Ammon's horn (tissue), 1 donor: ENCODE results near the gene PLEKHM3.

ENCODE experiments used
- DNase-seq: peaks from one replicate; pipeline ENCODE4 v3.0.0-alpha.2; 2016; ENCODE audit warnings: low spot score

PLEKHM3 gene, protein sequence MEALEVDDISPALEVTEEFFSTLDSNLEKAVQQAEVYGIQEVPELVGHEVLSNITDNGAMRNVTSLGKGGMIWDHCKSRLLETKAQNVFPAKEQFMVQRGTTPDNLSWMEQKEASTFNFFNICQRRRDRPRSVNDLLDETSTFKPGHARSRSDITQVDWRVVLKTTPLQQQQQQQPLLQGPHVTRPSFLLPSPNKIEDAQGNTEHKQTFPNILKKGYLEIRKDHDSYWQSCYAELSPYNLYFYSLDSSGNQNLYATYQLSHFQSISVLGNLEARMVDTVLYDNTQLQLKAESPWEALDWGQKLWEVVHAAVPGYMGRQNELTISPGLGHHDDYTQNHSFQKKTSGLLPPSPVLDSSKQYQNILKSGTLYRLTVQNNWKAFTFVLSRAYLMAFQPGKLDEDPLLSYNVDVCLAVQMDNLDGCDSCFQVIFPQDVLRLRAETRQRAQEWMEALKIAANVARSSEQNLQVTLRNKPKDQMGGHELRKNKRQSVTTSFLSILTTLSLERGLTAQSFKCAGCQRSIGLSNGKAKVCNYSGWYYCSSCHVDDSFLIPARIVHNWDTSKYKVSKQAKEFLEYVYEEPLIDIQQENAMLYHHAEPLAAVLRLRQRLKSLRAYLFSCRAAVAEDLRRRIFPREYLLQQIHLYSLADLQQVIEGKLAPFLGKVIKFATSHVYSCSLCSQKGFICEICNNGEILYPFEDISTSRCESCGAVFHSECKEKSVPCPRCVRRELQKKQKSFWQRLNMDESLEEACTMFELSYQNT

DNA sequence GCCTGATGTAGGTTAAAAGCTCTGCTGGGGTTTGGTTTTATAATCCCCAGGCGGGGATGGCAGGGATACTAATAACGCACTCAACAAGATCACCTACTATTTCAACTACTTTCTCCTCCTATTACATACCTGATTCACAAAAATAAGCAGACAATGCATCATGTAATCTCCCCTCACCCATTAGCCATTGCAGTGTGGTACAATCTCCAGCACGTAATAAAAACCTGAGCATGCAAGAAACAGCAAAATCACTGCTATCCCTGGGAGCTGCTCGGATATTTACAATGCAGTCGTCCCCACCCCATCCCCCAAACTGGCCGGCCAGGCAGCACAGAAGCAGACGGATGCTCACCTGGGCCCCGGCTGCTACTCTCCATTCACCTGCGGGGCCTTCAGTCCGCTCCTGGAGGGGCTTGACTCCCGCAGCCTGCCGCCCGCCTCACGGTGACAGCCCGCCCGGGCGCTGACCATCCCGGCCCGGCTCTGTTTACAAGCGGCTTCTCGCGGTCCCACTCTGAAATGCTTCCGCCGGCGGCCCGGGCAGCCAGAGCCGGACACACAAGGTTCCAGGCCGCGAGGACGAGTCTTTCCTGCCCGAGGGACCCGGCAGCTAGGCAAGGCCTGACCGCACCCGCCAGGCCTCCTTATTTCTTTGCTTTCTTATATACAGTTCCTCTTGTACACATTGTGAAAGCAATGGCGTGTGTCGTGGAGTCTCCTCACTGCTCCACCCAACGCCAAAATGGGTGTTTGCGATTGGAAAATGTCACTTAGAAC lies at the start of gene PLEKHM3:
TSS of gene PLEKHM3 (minus strand) at position 491 of the 777 bp plus-strand sequence. CDS start 23,888 bp downstream, outside the sequence.
- DNase-seq, result peak; percentile 81

DNA sequence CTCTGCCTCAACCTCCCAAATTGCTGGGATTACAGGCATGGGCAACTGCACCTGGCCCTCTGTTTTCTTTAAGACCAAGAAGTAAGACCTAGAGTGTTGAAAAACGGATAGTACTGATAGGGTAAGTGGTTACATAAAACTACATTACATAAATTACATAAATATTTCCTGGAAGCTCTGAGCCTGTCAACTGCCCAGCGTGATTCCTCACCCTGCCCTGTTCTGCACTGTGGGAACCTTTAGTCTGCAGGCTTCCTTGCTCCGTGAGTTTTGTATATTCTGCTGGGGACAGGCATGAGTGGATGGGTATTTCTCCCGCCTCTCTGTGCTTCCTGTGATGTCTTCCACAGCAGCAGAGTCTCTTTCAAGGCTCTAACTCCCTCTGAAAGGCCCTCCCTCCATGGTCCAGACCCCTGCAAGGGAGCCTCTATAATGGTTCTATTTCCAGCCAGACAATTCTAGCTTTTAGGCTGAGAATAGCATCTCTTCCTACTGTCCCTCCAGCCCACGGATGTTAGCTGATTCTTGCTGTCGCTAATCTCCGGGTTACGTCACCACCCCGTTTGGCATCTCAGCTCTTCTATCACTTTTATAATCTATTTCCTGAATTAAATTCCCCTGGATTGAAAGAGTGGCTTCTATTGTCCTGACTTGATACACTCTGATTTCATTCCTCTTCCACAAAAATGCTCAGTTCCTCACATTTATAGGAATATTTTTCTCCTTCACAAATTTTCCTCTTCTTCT lies 49.5 kb upstream of the PLEKHM3 start:
- no peak for DNase-seq

DNA sequence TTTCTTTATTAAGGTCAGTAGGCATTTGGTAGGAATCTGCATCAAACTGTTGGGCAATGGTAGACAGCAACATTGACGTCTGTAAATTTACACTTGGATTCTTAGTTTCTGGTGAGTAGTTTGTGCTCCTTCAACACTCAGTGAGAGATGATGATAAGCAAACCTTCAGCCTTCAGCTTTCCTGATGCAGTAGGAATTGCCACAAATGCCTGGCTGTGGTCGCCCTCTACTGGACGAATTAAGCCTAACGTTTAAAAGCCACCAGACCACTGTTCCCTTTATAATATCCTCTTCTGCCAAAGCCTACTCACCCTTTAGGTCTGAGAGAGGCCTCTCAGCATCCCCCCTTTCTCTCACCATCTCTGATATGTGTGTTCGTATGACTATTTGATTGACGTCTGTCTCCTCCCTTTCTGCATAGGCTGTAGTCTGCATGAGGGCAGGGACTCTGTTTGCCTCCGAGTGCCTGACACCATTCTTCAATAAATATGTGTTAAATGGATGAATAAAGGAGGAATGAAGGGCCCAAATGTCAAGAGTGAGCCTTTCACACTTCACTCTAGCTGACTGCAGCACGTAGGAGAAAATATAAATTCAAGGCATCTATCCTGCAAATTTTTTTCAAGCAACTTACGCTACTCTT lies 47.0 kb upstream of the PLEKHM3 start:
- DNase-seq, result peak; percentile 87

DNA sequence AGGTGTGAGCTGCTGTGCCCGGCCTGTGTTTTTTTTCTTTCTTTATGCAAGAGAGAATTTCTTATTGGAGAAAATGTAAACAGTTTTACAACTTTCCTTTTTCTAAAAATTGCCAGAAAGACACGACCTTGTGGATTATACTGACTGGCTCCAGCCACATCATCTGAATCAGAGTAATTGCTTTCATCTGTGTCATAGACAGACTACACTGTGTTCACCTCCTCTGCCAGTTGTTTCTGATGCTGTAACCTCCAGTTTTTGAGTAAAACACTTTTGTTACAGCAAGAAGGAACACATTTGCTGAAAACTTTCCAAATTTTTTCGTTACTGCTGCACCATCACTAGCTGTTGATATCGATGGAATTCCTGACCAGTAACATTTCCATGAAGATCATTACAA lies 43.9 kb upstream of the PLEKHM3 start:
- DNase-seq, result no peak

DNA sequence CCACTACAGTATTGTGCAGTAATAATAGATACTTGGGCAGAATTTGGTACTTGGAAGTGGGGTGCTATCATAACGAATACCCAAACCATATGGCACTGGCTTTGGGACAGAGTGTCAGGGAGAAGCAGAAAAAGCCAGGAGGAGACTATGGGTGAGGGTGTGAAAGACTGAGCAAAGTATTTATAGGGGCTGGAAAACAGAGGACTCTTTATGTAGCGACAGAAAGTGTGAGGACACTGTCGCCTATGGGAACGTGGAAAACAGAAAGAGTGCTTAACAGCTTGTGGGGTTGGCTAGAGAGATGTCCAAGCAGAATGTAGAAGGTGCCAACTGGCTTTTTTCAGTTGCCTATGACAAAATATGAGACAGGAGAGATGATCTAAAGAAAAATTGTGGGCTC lies 40.7 kb upstream of the PLEKHM3 start:
- DNase-seq, result no peak

DNA sequence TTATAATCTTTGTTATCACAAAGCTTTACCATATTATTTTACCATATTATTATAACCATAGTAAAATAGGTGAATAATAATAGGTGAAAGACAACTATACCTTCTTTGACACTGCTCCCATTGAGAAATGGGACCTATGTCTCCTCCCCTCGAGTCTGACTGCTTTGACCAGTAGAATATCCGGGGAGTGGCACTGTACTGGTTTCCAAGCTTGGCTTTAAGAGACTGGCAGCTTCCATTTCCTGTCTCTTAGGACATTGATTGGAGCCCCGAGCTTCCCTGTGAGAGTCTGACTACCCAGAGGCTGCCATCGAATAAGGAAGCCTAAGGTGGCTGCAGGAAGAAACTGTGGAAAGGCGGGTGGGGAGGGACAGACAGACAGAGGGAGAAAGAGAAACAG lies 40.1 kb upstream of the PLEKHM3 start:
- no peak for DNase-seq

DNA sequence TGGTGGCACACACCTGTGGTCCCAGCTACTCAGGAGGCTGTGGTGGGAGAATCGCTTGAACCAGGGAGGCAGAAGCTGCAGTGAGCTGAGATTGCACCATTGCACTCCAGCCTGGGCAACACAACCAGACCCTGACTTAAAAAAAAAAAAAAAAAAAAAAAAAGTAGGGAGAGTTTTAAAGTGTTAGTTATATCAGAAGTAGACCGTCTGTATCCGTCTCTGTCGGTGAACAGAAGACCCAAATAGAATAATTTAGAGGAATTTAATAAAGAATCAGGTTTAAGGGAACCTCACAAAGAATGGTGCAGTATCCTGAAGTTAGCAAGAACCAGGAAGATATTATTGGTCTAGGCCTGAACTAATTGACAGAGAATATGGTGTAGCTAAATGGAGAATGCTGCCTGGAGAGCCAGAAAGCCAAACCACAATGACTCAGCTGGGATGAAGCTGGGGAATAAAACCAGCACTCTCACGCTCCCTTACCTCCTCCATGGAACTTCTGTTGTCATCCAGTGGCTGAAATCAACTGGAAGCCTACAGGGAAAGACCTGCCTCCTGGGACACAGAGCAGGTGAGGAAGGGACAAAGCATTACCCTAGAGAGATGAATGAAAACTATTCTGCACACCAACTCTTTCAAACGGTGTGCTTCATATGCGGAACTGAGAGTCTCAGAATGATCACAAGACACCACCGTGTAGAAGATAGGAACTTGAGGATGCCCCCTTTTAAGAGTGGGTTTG lies 39.1 kb upstream of the PLEKHM3 start:
- DNase-seq, result no peak

DNA sequence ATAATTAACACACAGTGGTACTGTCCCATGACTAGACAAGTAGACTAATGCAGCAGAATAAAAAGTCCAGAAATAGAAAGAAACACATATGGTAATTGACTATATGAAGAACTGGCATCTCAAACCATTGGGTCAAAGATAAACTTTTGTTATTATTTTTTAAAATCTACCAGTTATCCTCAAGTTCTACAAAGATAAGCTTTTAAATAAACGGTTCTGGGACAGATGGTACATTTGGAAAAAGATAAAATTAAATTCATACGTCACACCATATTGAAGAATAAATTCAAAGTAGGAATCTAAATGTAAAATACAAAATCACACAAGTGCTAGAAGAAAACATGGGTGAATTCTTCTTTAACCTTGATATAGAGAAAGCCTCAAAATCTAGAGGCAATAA lies 37.6 kb upstream of the PLEKHM3 start:
- no peak for DNase-seq

DNA sequence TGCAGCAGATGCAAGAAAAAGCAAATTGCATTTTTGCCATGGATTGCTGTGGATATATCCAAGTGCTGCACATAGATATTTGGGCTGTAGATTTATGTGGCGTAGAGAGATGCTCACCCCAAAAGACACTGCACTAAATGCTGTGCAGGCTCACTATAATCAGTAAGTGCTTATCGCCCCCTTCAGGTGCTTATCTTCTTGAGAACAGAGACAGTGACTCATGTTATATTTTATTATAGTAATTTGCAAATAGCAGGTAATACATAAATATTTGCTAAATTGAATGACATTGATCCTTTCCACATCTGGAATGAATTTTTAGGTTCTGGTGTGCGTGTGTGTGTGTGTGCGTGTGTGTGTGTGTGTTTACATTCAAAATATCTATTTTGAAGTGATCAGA lies 36.8 kb upstream of the PLEKHM3 start:
- peak; percentile 20 for DNase-seq

DNA sequence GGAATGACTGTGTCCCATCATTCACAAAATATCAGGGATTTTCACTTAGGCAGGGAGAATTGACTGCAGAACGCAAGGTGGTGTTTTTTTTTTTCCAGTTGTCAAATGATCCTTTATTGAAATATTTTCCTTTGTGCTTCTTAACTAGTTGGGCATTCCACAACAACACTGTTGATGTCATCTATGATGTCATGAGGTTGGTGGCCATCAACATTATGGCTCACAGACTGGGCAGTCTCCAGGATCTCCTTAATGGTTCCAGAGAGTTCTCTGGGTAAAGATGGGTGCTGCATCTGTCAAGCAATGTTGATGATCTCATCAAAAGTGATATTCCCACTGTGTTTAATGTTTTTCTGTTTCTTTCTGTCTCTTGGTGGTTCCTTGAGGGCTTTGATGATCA lies 31.8 kb upstream of the PLEKHM3 start:
- no peak for DNase-seq

DNA sequence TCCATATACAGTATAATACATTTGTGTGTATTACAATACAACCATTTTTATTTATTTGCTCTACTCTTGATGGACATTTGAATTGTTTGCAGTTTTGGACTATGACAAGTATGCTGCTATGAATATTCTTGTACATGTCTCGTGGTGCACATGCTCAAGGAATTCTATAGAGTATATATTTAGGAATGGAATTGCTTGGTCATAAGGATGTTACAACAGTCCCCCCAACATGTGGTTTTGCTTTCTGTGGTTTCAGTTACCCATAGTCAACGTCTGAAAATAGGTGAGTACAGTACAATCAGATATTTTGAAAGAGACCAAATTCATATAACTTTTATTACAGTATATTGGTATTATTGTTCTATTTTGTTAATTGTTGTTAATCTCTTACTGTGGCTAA lies 24.1 kb upstream of the PLEKHM3 start:
- no peak for DNase-seq

DNA sequence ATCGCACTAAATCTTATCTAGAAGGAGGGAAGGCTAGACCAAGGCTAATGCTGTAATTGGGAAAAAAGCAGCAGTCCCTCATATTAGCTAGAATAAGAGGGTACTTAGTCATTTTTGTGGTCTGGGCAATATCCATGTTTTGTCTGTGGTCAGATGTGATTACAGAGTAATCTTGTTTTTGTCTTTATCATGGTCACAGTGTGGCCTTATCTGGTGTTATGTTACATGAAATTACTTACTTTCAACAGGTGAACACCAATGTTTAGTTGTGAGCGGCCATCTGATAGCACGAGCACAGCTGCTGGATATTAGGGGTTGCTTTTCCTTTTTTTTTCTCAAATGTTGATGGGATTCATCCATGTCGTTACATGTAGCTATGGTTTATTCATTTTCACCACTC lies 23.7 kb upstream of the PLEKHM3 start:
- DNase-seq, result no peak

DNA sequence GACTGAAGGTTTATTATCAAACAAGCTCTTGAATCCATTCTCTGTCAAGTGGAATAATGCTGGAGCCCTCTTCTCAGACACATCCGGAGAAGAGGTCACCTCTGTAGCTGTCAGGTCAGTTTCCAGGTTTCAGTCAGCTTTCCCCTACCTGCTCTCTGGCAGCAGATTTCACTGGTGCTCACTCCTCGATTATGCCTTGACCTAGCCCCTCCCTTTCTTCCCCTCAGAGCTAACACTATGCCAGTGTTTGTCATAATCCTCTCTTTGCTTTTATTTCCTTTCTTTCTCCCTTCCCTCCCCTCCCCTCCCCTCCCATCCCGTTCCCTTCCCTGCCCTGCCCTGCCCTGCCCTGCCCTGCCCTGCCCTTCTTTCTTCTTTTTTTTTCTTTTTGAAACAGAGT lies 22.5 kb upstream of the PLEKHM3 start:
- DNase-seq, result no peak

DNA sequence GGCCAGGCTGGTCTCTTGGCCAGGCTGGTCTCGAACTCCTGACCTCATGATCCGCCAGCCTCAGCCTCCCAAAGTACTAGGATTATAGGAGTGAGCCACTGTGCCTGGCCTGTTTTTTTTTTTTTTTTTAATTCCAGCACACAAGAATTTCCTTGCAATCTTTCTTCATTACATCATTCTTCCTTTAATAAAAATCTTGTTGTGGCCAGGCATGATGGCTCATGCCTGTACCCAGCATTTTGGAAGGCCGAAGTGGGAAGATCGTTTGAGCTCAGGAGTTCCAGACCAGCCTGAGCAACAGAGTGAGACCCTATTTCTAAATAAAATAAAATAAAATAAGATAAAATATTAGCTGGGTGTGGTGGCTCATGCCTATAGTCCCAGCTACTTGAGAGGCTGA lies 21.4 kb upstream of the PLEKHM3 start:
- no peak for DNase-seq

DNA sequence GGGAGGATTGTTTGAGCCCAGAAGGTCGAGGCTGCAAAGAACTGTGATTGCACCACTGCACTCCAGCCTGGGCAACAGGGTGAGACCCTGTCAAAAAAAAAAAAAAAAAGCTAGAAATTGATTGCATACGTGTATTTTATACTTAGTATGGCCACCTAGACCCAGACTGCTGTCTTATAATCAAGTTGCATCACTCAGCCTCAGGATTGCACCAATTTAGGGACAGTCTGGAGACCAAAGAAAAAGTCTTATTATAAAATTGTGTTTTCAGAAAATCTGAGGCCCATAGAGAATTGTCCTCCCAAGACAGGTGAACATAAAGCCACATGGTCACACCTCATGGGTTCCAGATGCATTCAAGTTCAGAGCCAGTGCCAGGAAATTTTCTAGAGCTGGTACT lies 17.1 kb upstream of the PLEKHM3 start:
- no peak for DNase-seq

DNA sequence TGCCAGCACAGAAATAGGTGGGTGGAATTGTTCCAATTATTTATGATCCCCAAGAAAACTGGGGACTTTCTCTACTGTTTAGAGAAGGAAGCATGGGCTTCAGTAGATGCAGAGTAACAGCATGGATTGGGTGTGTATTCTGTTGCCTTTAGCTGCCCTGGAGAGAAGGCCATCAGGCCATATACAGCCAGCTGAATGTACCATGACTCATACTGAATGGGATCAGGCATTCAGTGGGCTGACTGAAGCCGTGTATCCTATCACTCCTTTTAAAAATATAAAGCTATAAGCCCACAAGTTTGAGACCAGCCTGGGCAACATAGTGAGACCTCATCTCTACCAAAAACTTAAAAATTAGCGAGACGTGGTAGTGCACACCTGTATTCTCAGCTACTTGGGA lies 16.7 kb upstream of the PLEKHM3 start:
- no peak for DNase-seq

DNA sequence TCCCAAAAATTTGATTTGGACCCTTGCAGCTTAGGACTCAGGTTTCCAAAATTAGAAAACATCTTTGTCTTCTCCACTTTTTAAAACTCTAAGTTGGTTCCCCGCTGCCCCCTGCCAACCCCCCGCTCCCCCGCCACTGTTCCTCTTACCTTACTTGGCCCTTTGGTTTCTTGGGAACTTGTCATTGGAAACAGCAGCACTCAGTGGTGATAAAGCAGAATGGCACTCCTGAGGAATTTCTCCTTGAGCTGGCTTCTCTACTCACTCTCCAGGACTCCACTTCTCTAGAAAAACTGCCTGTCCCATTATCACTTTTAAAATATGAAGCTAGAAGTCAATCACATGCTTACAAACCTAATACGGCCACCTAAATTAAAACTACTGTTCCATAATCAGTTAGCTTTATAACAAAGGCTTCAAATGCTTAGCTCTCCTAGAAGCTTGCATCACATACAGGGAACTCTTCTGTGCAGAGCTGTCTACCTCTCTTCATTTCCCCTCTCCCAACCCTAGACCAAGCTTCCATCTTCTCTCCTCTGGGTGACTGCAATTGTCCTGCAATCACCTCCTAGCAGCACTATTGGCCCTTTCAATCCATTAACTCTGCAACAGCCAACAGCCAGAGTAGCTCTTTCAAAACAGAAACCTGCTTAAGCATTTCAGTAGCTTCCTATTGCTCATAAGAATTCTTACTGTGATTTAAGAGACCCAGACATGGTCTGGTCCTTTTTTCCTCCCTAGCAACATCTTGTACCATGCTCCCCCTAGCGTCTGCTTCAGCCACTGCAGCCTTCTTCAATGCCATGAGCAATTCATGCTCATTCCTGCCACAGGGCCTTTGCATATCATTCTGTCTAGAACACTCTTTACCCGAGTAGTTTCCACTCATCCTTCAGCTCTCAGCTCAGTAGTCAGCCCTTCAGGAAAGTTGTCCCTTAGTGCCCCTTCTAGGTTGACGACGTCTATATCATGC lies 15.2 kb upstream of the PLEKHM3 start:
- peak; percentile 67 for DNase-seq

DNA sequence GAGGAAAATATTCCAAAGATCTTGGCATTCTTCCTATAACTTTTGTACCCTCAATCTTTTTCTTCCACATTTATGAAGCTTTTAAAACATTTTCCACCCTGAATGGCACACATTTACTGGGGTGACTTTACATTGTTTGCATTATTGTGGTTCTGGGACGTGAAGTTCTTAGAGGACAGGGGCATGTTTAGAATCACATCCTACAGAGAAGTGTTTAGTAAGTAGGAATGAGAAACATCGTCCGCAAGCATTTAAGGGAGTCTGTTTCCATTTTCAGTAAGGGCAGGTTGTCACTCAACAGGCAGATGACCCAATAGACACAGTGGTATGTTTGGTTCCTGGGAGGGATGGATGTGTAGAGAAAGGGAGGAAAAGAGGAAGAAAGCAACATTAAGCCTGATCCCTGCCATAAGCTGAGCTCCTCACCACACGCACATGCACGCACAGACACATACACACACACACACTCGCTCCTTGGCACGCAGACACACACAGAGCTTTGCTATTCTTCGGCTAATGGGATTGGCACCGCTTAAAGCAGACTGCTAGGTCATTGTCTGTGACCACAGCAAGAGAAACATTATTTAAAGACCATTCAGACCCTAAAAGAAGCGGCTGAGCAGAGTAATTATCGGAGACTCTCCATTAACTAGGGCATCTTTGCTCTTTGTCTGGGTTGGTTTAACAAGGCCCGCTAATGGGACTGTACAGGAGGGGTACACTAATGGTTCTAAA lies 14.2 kb upstream of the PLEKHM3 start:
- DNase-seq, result peak; percentile 33
